ENCODE measurements around the gene TMSB4X.

The TMSB4X gene

DNA sequence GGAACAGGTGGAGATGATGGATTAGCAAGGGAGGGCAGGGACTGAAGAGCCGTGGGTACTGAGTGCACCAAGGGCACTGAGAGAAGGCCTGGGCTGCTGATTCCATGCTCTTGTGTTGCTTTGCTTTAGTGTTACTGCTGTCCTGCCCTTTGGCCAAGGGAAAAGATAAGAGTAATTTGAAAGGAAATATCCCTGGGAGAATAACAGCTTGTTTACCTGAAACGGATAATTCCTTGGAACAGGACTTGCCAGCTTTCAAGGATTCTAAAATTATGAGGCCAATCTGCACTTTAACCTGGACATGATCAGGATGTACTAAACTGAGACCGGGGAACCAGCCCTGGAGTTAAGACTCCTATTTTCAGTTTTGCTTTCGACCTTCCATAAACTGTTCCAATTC is 49.1 kb downstream of the TMSB4X start:
- no peak overlapping the region for H3K4me3 ChIP-seq (ENCODE audit: low read length)
- no peak for TF ChIP-seq ZNF274 (IDR thresholded peaks at IDR 0.05; ENCODE audit: low read depth, low read length)

DNA sequence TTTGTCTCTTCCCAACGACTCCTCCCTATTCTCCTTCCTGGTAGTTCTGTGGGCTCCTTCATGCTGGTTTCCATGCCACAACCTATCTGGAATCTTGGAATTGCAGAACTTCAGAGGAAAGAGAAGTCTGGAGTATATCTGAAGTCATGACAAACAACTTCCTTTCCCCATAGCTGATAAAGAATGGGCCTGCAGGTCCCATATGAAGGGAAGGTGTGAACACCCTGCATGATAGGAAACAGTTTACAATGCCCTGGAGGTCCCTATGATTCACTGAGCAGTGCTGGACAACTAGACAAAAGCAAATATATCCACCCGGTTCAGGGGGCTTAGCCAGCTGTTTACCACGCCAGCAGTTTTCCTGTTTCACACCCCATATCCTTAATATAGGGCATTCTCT is 50.1 kb downstream of the TMSB4X start:
- no peak for TF ChIP-seq ZNF274 (IDR thresholded peaks at IDR 0.05; ENCODE audit: low read depth, low read length)
- H3K4me3 ChIP-seq (ENCODE audit: low read length), result no peak overlapping the region

Data from GM08714 (cell line).